ENCODE measurements around the gene ITGB4.

ITGB4 gene

GRCh38 chr17:75799402-75799801 is 78.1 kb downstream of the ITGB4 start:
- DNase-seq, result no peak

GRCh38 chr17:75803883-75804282 is 82.6 kb downstream of the ITGB4 start:
- no peak for DNase-seq

DNA sequence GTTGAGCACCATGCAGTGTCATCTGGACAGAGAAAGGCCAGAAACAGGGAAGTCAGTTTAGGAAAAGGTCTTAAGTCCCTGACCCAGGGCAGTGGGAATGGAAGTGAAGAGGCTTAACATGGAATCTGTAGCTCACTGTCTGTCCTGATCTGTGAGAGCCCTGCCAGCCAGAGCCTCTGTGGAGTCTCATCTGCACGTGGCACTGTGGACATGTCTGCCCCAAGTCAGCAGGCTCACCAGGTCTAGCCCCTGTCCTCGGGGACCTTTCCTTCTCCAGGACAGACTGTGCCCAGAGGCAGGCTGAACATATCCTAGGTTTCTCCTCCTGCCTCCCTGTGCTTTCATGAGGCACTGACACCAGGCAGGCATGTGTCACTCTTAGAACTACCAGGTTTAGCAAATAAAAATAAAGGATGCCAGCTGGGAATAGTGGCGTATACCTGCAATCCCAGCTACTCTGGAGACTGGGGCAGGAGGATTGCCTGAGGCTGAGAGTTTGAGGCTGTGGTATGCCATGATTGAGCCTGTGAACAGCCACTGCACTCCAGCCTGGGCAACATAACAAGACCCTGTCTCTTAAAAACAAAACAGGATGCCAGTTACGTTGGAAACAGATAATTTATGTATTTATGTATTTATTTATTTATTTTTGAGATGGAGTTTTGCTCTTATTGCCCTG is 85.7 kb downstream of the ITGB4 start:
- no peak for DNase-seq
